ENCODE data around the gene FCF1. TPM values are rescaled to one million over a fixed set of nuclear protein-coding genes. Genes with fewer than 3 reads are reported as not detected.

Gene FCF1
- total RNA-seq, 1 experiment from 2014 or later, result 61.6 TPM

DNA sequence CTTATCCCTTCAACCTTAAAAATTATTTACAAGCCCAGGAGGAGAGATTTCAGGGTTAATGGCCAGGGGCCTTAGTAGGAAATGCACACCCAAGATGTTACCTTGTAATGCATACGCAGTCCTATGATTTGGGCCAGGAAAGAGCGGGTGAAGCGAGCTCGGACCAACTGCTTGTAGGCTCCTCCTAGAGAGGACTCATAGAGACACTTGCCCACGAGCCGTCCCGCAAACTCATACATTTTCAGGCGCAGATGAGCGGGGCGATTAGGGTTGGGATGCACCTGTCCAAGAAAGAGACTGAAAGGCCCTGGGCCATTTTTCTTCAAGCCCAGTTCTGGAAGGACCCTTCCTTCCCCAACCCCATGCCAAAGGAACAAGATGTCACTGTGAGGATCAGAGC is 43.1 kb upstream of the FCF1 start:
- H3K36me3 Mint-ChIP-seq, result peaks cover 54% of the 10 kb centered on the region
- no peak overlapping the region for H3K4me3 Mint-ChIP-seq
- no peak overlapping the region for H3K27ac Mint-ChIP-seq
- TF ChIP-seq, protein P1, sequence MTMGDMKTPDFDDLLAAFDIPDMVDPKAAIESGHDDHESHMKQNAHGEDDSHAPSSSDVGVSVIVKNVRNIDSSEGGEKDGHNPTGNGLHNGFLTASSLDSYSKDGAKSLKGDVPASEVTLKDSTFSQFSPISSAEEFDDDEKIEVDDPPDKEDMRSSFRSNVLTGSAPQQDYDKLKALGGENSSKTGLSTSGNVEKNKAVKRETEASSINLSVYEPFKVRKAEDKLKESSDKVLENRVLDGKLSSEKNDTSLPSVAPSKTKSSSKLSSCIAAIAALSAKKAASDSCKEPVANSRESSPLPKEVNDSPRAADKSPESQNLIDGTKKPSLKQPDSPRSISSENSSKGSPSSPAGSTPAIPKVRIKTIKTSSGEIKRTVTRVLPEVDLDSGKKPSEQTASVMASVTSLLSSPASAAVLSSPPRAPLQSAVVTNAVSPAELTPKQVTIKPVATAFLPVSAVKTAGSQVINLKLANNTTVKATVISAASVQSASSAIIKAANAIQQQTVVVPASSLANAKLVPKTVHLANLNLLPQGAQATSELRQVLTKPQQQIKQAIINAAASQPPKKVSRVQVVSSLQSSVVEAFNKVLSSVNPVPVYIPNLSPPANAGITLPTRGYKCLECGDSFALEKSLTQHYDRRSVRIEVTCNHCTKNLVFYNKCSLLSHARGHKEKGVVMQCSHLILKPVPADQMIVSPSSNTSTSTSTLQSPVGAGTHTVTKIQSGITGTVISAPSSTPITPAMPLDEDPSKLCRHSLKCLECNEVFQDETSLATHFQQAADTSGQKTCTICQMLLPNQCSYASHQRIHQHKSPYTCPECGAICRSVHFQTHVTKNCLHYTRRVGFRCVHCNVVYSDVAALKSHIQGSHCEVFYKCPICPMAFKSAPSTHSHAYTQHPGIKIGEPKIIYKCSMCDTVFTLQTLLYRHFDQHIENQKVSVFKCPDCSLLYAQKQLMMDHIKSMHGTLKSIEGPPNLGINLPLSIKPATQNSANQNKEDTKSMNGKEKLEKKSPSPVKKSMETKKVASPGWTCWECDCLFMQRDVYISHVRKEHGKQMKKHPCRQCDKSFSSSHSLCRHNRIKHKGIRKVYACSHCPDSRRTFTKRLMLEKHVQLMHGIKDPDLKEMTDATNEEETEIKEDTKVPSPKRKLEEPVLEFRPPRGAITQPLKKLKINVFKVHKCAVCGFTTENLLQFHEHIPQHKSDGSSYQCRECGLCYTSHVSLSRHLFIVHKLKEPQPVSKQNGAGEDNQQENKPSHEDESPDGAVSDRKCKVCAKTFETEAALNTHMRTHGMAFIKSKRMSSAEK (CRISPR knock-in tag; IDR thresholded peaks at IDR 0.05; ENCODE audit: borderline replicate concordance), result no peak
- TF ChIP-seq, protein P2, sequence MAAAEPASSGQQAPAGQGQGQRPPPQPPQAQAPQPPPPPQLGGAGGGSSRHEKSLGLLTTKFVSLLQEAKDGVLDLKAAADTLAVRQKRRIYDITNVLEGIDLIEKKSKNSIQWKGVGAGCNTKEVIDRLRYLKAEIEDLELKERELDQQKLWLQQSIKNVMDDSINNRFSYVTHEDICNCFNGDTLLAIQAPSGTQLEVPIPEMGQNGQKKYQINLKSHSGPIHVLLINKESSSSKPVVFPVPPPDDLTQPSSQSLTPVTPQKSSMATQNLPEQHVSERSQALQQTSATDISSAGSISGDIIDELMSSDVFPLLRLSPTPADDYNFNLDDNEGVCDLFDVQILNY (CRISPR knock-in tag; IDR thresholded peaks at IDR 0.05), result no peak
- no peak for TF ChIP-seq SOX15 (CRISPR knock-in tag; IDR thresholded peaks at IDR 0.05)
- TF ChIP-seq, protein P3, sequence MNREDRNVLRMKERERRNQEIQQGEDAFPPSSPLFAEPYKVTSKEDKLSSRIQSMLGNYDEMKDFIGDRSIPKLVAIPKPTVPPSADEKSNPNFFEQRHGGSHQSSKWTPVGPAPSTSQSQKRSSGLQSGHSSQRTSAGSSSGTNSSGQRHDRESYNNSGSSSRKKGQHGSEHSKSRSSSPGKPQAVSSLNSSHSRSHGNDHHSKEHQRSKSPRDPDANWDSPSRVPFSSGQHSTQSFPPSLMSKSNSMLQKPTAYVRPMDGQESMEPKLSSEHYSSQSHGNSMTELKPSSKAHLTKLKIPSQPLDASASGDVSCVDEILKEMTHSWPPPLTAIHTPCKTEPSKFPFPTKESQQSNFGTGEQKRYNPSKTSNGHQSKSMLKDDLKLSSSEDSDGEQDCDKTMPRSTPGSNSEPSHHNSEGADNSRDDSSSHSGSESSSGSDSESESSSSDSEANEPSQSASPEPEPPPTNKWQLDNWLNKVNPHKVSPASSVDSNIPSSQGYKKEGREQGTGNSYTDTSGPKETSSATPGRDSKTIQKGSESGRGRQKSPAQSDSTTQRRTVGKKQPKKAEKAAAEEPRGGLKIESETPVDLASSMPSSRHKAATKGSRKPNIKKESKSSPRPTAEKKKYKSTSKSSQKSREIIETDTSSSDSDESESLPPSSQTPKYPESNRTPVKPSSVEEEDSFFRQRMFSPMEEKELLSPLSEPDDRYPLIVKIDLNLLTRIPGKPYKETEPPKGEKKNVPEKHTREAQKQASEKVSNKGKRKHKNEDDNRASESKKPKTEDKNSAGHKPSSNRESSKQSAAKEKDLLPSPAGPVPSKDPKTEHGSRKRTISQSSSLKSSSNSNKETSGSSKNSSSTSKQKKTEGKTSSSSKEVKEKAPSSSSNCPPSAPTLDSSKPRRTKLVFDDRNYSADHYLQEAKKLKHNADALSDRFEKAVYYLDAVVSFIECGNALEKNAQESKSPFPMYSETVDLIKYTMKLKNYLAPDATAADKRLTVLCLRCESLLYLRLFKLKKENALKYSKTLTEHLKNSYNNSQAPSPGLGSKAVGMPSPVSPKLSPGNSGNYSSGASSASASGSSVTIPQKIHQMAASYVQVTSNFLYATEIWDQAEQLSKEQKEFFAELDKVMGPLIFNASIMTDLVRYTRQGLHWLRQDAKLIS (CRISPR knock-in tag; IDR thresholded peaks at IDR 0.05; ENCODE audit: borderline replicate concordance), result no peak
- TF ChIP-seq, protein P4, sequence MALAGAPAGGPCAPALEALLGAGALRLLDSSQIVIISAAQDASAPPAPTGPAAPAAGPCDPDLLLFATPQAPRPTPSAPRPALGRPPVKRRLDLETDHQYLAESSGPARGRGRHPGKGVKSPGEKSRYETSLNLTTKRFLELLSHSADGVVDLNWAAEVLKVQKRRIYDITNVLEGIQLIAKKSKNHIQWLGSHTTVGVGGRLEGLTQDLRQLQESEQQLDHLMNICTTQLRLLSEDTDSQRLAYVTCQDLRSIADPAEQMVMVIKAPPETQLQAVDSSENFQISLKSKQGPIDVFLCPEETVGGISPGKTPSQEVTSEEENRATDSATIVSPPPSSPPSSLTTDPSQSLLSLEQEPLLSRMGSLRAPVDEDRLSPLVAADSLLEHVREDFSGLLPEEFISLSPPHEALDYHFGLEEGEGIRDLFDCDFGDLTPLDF (CRISPR knock-in tag; IDR thresholded peaks at IDR 0.05), result no peak
- no peak for TF ChIP-seq FOXJ3 (CRISPR knock-in tag; IDR thresholded peaks at IDR 0.05; ENCODE audit: borderline replicate concordance)
- no peak for TF ChIP-seq RORB (CRISPR knock-in tag; IDR thresholded peaks at IDR 0.05)
- no peak for TF ChIP-seq IRF2 (CRISPR knock-in tag; IDR thresholded peaks at IDR 0.05; ENCODE audit: borderline replicate concordance, low read depth)
- TF ChIP-seq ZNF232 (CRISPR knock-in tag; IDR thresholded peaks at IDR 0.05), result no peak
- TF ChIP-seq, protein P5, sequence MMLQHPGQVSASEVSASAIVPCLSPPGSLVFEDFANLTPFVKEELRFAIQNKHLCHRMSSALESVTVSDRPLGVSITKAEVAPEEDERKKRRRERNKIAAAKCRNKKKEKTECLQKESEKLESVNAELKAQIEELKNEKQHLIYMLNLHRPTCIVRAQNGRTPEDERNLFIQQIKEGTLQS (CRISPR knock-in tag; conservative IDR thresholded peaks at IDR 0.05), result no peak
- TF ChIP-seq, protein P6, sequence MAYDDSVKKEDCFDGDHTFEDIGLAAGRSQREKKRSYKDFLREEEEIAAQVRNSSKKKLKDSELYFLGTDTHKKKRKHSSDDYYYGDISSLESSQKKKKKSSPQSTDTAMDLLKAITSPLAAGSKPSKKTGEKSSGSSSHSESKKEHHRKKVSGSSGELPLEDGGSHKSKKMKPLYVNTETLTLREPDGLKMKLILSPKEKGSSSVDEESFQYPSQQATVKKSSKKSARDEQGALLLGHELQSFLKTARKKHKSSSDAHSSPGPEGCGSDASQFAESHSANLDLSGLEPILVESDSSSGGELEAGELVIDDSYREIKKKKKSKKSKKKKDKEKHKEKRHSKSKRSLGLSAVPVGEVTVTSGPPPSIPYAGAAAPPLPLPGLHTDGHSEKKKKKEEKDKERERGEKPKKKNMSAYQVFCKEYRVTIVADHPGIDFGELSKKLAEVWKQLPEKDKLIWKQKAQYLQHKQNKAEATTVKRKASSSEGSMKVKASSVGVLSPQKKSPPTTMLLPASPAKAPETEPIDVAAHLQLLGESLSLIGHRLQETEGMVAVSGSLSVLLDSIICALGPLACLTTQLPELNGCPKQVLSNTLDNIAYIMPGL (CRISPR knock-in tag; IDR thresholded peaks at IDR 0.05), result no peak
- no peak for TF ChIP-seq FOXK1 (CRISPR knock-in tag; IDR thresholded peaks at IDR 0.05)
- CTCF ChIA-PET, result interaction anchor here (1.2 kb wide), 1 partner anchor 192 kb away, joined by 3 read pairs; no protein-coding TSS in a partner anchor
- ATAC-seq, result no peak
- POLR2A ChIA-PET, result no interaction called here
- no peaks in the 10 kb centered on the region for H3K4me1 Mint-ChIP-seq
- no peak for DNase-seq (ENCODE audit: low spot score)
- no peaks in the 10 kb centered on the region for H3K9me3 Mint-ChIP-seq
- H3K27me3 Mint-ChIP-seq (ENCODE audit: low read depth), result no peaks in the 10 kb centered on the region
